WERI-Rb-1 (cell line): Measurements from ENCODE around the gene GKN2.

Source experiments
- DNase-seq: peaks from one replicate; pipeline ENCODE4 v3.0.0-alpha.2; 2020
- H3K27ac ChIP-seq: fragments of 250-450 bp; sonication (Bioruptor Pico); 2 replicates; pipeline ENCODE4 v1.5.1; 2020; ENCODE audit warnings: mild to moderate bottlenecking, moderate library complexity
- H3K27me3 ChIP-seq: fragments of 250-450 bp; sonication (Bioruptor Pico); 2 replicates; pipeline ENCODE4 v1.5.1; 2021; ENCODE audit warnings: mild to moderate bottlenecking, low read depth, moderate library complexity; ENCODE audit not compliant: insufficient read depth, severe bottlenecking
- H3K36me3 ChIP-seq: fragments of 250-450 bp; sonication (Bioruptor Pico); 2 replicates; pipeline ENCODE4 v1.5.1; 2020; ENCODE audit warnings: mild to moderate bottlenecking, moderate library complexity
- H3K4me3 ChIP-seq: 2 replicates; pipeline ENCODE4 v1.5.1; 2011; ENCODE audit warnings: low read depth, mild to moderate bottlenecking, control low read depth, low read length
- H3K9me3 ChIP-seq: fragments of 250-450 bp; sonication (Bioruptor Pico); 2 replicates; pipeline ENCODE4 v1.5.1; 2021; ENCODE audit warnings: mild to moderate bottlenecking, moderate library complexity; ENCODE audit not compliant: severe bottlenecking
- TF ChIP-seq, protein P1 (sequence below): IDR thresholded peaks from 2 replicates; pipeline ENCODE4 v1.5.1; 2011; ENCODE audit warnings: low read depth, mild to moderate bottlenecking, control low read depth, inconsistent platforms, low read length

The GKN2 gene

DNA sequence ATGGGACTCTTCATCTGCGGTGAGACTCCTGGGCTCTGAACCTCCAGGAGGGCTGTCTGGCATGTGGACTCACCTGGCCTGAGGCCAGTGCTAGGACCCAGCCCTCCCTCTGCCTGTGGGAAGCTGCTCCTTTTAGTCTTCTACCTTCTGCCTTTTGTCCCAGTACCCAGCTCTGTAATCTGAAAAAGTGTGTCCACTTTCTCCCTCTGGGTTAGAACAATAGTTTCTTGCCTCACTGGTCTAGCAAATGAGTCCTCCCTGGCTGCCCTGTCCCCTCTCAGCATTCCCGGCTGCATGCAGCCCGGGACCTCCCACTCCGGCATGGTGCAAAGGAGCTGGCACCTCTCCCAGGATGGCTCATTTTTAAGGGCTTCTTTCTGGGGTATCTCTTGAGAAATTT, 25.9 kb downstream of the GKN2 start:
- peaks cover 33% of the 10 kb centered on the region for H3K27me3 ChIP-seq
- H3K27ac ChIP-seq: no peak overlapping the region
- peaks cover 2% of the 10 kb centered on the region for H3K9me3 ChIP-seq
- H3K4me3 ChIP-seq: no peak overlapping the region
- TF ChIP-seq, protein P1, sequence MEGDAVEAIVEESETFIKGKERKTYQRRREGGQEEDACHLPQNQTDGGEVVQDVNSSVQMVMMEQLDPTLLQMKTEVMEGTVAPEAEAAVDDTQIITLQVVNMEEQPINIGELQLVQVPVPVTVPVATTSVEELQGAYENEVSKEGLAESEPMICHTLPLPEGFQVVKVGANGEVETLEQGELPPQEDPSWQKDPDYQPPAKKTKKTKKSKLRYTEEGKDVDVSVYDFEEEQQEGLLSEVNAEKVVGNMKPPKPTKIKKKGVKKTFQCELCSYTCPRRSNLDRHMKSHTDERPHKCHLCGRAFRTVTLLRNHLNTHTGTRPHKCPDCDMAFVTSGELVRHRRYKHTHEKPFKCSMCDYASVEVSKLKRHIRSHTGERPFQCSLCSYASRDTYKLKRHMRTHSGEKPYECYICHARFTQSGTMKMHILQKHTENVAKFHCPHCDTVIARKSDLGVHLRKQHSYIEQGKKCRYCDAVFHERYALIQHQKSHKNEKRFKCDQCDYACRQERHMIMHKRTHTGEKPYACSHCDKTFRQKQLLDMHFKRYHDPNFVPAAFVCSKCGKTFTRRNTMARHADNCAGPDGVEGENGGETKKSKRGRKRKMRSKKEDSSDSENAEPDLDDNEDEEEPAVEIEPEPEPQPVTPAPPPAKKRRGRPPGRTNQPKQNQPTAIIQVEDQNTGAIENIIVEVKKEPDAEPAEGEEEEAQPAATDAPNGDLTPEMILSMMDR: no peak
- no peaks in the 10 kb centered on the region for H3K36me3 ChIP-seq
- DNase-seq: no peak

DNA sequence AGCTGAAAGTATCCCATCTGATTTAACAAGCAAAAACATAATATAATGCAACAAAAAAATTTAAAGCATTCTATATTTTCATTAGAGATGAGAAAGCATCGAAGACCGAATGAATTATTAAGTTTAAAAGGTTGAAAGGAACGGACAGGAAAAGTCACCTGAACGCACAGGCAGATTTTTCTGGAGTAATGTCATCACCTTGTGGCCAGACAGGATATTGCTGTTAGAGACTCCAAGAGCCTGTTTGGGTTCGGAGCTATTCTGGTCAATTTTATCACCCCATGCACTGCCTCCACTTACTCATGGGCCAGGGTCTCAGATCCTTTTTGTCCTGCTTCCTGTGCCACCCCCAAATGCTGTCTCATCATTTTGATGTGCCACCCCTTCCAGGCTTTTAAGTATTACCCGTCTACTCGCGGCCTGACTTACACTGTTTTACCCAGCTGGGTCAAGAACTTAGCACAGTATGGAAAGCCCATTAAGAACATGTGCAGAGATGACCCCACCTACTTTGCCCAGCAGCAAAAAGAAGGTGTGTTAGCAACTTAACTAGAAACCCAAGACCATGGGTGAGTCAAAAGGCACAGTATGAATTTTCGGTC, 27.3 kb downstream of the GKN2 start:
- Histone ChIP-seq H3K4me3 (no peak overlapping the region), H3K36me3 (no peaks in the 10 kb centered on the region), H3K27ac (no peak overlapping the region), H3K9me3 (peaks cover 2% of the 10 kb centered on the region), H3K27me3 (peaks cover 31% of the 10 kb centered on the region)
- peak; percentile 50 for DNase-seq
- TF ChIP-seq, protein P1: peak; percentile 97

DNA sequence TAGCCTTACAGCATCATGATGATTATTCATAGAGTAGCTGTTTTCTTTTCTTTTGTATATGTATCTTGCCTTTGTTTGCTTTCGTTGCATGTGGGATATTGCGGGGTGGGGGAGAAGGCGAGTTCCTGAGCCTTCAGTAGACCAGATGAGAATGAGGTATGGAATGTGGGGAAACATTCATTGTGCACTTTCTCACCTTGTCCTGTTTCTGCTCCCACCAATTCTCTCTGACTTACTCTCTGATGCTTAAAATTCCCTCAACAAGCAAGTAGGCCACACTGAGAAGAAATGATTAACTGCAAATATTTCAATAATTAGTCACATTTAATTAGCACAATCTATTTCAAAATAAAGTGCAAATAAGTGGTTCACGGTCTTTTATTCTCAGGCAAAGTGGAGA, 31.0 kb downstream of the GKN2 start:
- Histone ChIP-seq H3K27ac (no peak overlapping the region), H3K36me3 (no peaks in the 10 kb centered on the region), H3K27me3 (peaks cover 19% of the 10 kb centered on the region), H3K4me3 (no peak overlapping the region), H3K9me3 (no peaks in the 10 kb centered on the region)
- DNase-seq: no peak
- TF ChIP-seq, protein P1: no peak

DNA sequence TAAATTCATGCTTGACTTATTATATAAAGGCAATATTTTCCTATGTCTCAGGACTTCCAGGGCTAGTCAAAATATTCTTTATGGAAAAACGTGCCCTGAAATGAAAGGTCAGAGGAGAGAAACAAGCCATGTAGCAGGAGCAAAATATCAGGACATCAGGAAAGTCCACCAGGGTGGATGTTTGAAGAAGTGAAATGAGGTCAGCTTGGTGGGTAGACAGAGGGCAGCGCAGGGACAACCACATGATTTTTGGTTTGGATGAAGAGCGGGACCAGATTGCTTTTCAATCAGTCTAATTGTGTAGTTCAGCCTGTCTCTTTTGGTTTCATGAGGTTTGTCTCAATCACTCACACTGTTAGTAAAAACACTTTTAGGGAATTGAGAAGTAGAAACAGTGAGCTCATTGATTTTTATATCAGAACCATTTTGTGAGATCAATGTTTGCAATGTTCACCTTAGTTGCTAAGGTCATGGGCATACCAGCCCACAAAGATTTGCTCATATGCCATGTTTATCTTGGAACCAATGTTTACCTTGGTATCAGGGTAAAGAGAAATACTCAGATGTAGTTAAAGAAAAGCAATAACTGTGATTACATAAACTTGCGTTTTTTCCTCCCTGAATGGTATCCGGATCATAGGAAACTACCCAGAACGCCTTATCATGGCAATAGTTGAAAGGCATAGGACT, 32.1 kb downstream of the GKN2 start:
- Histone ChIP-seq H3K4me3 (no peak overlapping the region), H3K9me3 (no peaks in the 10 kb centered on the region), H3K27me3 (peaks cover 16% of the 10 kb centered on the region), H3K27ac (no peak overlapping the region), H3K36me3 (no peaks in the 10 kb centered on the region)
- TF ChIP-seq, protein P1: no peak
- DNase-seq: no peak

DNA sequence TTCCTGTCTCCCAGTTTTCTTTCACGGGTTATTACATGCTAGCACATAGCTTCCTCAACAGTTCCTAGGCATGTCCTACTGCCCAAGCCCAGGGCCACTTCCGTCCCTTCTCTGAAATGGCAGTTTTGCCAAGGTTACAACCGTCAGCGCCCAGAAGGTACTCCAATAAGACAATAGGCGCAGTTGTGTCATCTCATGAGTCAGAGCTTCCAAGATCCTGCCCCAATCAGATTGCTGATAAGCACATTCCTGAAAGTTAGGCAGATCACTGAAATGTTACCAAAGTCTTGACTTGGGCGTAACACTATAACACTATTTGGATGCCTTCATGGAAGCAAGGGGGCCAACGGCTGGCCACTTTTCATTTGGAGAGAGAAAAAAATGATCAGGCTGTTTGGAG, 34.2 kb downstream of the GKN2 start:
- H3K36me3 ChIP-seq: no peaks in the 10 kb centered on the region
- H3K27ac ChIP-seq: no peak overlapping the region
- no peak overlapping the region for H3K4me3 ChIP-seq
- DNase-seq: no peak
- H3K27me3 ChIP-seq: peaks cover 11% of the 10 kb centered on the region
- H3K9me3 ChIP-seq: no peaks in the 10 kb centered on the region
- TF ChIP-seq, protein P1: no peak
